Caco-2 (cell line): ENCODE results near the gene EIF5AL1. TPM values are rescaled to one million over a fixed set of nuclear protein-coding genes. Genes with fewer than 3 reads are reported as not detected.
"Not testable (repeated sequence)": the region's sequence is repeated elsewhere in the genome, so short reads cannot be mapped to it uniquely, and the experiment has no call there.

Experiments used
- BruUV-seq: library from RNA; stranded (reverse); fragments of 400-500 nt; replicated peaks from 2 replicates; lab custom pipeline; 2021; lab: Mats Ljungman, UMichigan
- CTCF ChIA-PET: fragments of 300-600 bp; sonication (Branson Sonifier 250); formaldehyde crosslinking; loops from one replicate; lab custom pipeline; 2022; ENCODE audit warnings: antibody characterized with exemption; lab: Charles Lee
- POLR2A ChIA-PET: fragments of 300-600 bp; sonication (Branson Sonifier 250); formaldehyde crosslinking; loops from one replicate; lab custom pipeline; 2022; ENCODE audit warnings: antibody characterized with exemption; lab: Charles Lee
- DNase-seq, 2 experiments: peaks; one replicate each; pipeline versions ENCODE4 v3.0.0 to v3.0.0-alpha.2; 2020 to 2022
- H3K27me3 ChIP-seq: replicated peaks from 2 replicates; pipeline ENCODE4 v1.6.0; 2011; ENCODE audit warnings: low read length; ENCODE audit not compliant: control insufficient read depth, insufficient read depth
- H3K36me3 ChIP-seq: 2 replicates; pipeline ENCODE4 v1.5.1; 2011; ENCODE audit warnings: low read length; ENCODE audit not compliant: control insufficient read depth, insufficient read depth
- H3K4me1 ChIP-seq: fragments of 250-450 bp; sonication (Bioruptor Pico); 2 replicates; pipeline ENCODE4 v1.5.1; 2020; ENCODE audit warnings: mild to moderate bottlenecking
- H3K4me3 ChIP-seq: 2 replicates; pipeline ENCODE4 v1.5.1; 2011; ENCODE audit warnings: low read depth, mild to moderate bottlenecking, control low read depth, low read length
- H3K9me3 ChIP-seq: fragments of 250-450 bp; sonication (Bioruptor Pico); 2 replicates; pipeline ENCODE4 v1.5.1; 2020; ENCODE audit warnings: mild to moderate bottlenecking, moderate library complexity
- H3K27ac Mint-ChIP-seq: one replicate; pipeline ENCODE4 v1.8.0; 2022; ENCODE audit warnings: mixed read lengths; ENCODE audit not compliant: unreplicated experiment
- H3K27me3 Mint-ChIP-seq: one replicate; pipeline ENCODE4 v1.8.0; 2022; ENCODE audit warnings: mixed read lengths; ENCODE audit not compliant: insufficient read depth, unreplicated experiment
- H3K36me3 Mint-ChIP-seq: one replicate; pipeline ENCODE4 v1.8.0; 2022; ENCODE audit warnings: mild to moderate bottlenecking, mixed read lengths; ENCODE audit not compliant: insufficient read depth, unreplicated experiment
- H3K4me1 Mint-ChIP-seq: one replicate; pipeline ENCODE4 v1.8.0; 2022; ENCODE audit warnings: low read depth, mixed read lengths; ENCODE audit not compliant: unreplicated experiment
- H3K4me3 Mint-ChIP-seq: one replicate; pipeline ENCODE4 v1.8.0; 2022; ENCODE audit warnings: mild to moderate bottlenecking, moderate library complexity, mixed read lengths; ENCODE audit not compliant: unreplicated experiment
- H3K9me3 Mint-ChIP-seq: one replicate; pipeline ENCODE4 v1.8.0; 2022; ENCODE audit warnings: mixed read lengths; ENCODE audit not compliant: unreplicated experiment
- intact Hi-C: fragments of 100-400 bp; cut with micrococcal nuclease; formaldehyde crosslinking; loops from one replicate; pipeline ENCODE4 v1.10.0; 2022; ENCODE audit not compliant: unreplicated experiment
- total RNA-seq: library from RNA; stranded (reverse); gene quantifications from 2 replicates; pipeline ENCODE4 v1.2.3, GENCODE V29; 2022
- TF ChIP-seq, protein P1 (sequence below), 2 experiments: fragments of 200-600 bp in 1 of 2; IDR thresholded peaks; 1 replicate in 1 of 2; 2 replicates in 1 of 2; pipeline versions ENCODE4 v1.5.1 to v1.8.0; 2011 to 2022; ENCODE audit warnings: antibody characterized with exemption in 1 of 2, control low read depth in 1 of 2, inconsistent platforms in 1 of 2, low read depth in 1 of 2, low read length in 1 of 2, mild to moderate bottlenecking in 1 of 2, moderate library complexity in 1 of 2; ENCODE audit not compliant: insufficient read depth in 1 of 2, severe bottlenecking in 1 of 2, unreplicated experiment in 1 of 2

EIF5AL1 gene
- total RNA-seq, 1 experiment from 2014 or later = 0.93 TPM

DNA sequence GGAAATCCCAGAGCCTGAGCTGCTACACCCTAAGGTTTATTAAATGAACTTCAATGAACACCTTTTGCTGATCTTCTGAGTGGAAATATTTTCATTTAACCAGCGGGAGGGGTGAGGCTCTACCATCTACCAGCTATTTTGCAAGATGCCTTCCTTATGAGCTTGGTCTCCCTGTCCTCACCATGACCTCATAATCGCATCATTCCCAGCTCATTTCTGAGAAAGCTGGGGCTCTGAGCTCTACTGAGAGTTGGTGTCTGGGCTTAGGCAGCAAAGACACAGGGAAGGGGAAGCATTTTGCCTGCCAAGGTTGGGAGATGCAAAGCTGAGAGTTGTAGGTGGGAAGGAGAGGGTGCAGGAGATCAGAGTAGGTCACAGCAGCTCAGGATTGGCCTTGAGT is 7.8 kb upstream of the EIF5AL1 start:
- H3K36me3 Mint-ChIP-seq, H3K9me3 ChIP-seq, BruUV-seq, H3K4me1 Mint-ChIP-seq, H3K27ac Mint-ChIP-seq, H3K4me3 Mint-ChIP-seq, H3K9me3 Mint-ChIP-seq, CTCF ChIA-PET, H3K4me3 ChIP-seq, H3K36me3 ChIP-seq, POLR2A ChIA-PET, DNase-seq, H3K4me1 ChIP-seq, H3K27me3 ChIP-seq: not testable (repeated sequence)
- intact Hi-C loops = loop anchor here (10.0 kb wide), 1 partner anchor 640 kb away; no protein-coding TSS in a partner anchor
- H3K27me3 Mint-ChIP-seq = peaks cover 29% of the 10 kb centered on the region

DNA sequence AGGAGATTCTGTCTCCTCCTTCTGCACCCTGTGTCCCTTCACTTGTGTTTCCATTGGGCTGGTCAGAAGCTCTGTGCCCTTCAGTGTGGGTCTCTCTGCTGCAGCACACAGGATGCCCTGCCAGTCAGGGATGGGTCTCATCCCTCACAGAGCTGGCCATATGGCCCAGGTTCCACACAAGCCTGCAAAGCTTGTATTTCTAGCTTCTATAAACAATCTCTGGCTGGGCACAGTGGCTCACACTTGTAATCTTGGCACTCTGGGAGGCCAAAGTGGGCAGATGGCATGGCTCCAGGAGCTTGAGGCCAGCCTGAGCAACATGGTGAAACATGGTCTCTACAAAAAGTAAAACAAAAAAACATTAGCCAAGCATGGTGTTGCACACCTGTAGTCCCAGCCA is 7.0 kb upstream of the EIF5AL1 start:
- H3K4me1 Mint-ChIP-seq, H3K4me3 ChIP-seq, BruUV-seq, H3K4me3 Mint-ChIP-seq, H3K4me1 ChIP-seq, H3K9me3 ChIP-seq, POLR2A ChIA-PET, H3K36me3 ChIP-seq, H3K9me3 Mint-ChIP-seq, DNase-seq, H3K27ac Mint-ChIP-seq, H3K36me3 Mint-ChIP-seq, H3K27me3 ChIP-seq: not testable (repeated sequence)
- intact Hi-C loops = loop anchor here (10.0 kb wide), 1 partner anchor 639 kb away; no protein-coding TSS in a partner anchor
- CTCF ChIA-PET = interaction anchor here (0.5 kb wide), 1 partner anchor 81 kb away, joined by 4 read pairs; no protein-coding TSS in a partner anchor
- peaks cover 29% of the 10 kb centered on the region for H3K27me3 Mint-ChIP-seq

DNA sequence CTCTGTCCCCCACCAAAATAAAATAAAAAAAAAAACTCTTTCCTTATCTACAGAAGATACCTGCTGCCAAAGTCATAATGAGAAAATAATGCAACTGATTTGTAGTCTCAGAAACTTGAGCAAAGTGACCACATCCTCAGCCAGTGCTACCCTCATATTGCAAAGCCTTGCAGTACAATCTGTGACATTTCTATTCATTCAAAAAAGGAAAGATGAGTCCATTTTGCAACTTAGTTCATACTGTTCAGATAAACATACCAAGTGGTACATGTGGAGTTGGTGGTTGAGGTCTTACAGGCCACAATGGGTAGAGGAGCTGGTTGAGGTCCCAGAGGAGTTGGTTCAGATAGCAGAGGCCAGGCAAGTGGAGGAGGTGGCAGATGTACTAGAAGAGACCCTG is 6.5 kb upstream of the EIF5AL1 start:
- no peaks in the 10 kb centered on the region for H3K4me1 ChIP-seq
- H3K9me3 Mint-ChIP-seq = no peaks in the 10 kb centered on the region
- ChIA-PET POLR2A (no interaction called here), CTCF (interaction anchor here (0.9 kb wide), 1 partner anchor 131 kb away, joined by 6 read pairs; no protein-coding TSS in a partner anchor)
- no peaks in the 10 kb centered on the region for H3K9me3 ChIP-seq
- TF ChIP-seq, protein P1, sequence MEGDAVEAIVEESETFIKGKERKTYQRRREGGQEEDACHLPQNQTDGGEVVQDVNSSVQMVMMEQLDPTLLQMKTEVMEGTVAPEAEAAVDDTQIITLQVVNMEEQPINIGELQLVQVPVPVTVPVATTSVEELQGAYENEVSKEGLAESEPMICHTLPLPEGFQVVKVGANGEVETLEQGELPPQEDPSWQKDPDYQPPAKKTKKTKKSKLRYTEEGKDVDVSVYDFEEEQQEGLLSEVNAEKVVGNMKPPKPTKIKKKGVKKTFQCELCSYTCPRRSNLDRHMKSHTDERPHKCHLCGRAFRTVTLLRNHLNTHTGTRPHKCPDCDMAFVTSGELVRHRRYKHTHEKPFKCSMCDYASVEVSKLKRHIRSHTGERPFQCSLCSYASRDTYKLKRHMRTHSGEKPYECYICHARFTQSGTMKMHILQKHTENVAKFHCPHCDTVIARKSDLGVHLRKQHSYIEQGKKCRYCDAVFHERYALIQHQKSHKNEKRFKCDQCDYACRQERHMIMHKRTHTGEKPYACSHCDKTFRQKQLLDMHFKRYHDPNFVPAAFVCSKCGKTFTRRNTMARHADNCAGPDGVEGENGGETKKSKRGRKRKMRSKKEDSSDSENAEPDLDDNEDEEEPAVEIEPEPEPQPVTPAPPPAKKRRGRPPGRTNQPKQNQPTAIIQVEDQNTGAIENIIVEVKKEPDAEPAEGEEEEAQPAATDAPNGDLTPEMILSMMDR (IDR thresholded peaks at IDR 0.05; ENCODE audit: insufficient read depth in 1 of 2, low read depth in 1 of 2, low read length in 1 of 2, severe bottlenecking in 1 of 2, unreplicated experiment in 1 of 2) = no peak
- no TSS peak for BruUV-seq
- H3K4me3 Mint-ChIP-seq = no peak overlapping the region
- peaks cover 29% of the 10 kb centered on the region for H3K27me3 Mint-ChIP-seq
- H3K4me1 Mint-ChIP-seq = peaks cover 7% of the 10 kb centered on the region
- no peak for DNase-seq
- H3K27me3 ChIP-seq = peaks cover 3% of the 10 kb centered on the region; the same call in 1 of the 2 replicates
- intact Hi-C loops = loop anchor here (10.0 kb wide), 1 partner anchor 639 kb away; no protein-coding TSS in a partner anchor
- H3K27ac Mint-ChIP-seq = no peak overlapping the region
- peaks cover 6% of the 10 kb centered on the region for H3K36me3 Mint-ChIP-seq
- H3K4me3 ChIP-seq = no peak overlapping the region
- H3K36me3 ChIP-seq = no peaks in the 10 kb centered on the region

DNA sequence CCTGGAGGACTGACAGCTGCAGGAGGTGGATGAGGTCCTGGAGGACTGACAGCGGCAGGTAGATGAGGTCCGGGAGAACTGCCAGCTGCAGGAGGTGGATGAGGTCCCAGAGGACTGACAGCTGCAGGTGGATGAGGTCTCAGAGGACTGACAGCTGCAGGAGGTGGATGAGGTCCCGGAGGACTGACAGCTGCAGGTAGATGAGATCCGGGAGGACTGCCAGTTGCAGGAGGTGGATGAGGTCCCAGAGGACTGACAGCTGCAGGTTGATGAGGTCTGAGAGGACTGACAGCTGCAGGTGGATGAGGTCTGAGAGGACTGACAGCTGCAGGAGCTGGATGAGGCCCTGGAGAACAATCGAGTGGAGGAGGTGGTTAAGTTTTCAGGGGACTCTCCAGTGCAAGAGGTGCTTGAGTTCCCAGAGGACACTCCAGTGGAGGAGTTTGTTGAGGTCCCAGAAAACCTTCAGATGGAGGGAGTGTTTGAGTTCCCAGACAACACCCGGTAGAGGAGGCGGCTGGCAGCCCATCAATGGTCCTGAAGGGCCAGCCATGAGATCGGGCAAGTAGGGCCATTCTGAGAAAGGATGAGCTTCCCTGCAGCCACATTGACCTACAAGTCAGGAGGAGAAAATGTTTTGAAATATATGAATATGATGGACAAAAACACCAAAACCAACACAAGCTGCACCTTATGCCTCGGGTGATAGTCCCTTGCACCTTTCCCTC is 4.7 kb upstream of the EIF5AL1 start:
- Mint-ChIP-seq H3K9me3 (no peaks in the 10 kb centered on the region), H3K27ac (no peak overlapping the region), H3K36me3 (peaks cover 6% of the 10 kb centered on the region), H3K27me3 (peaks cover 29% of the 10 kb centered on the region), H3K4me3 (no peak overlapping the region), H3K4me1 (peaks cover 6% of the 10 kb centered on the region)
- POLR2A ChIA-PET = no interaction called here
- CTCF ChIA-PET = interaction anchor here (0.7 to 1.2 kb wide), 2 partner anchors 31 to 133 kb away, joined by 3 read pairs; no protein-coding TSS in a partner anchor
- Histone ChIP-seq H3K9me3 (no peaks in the 10 kb centered on the region), H3K4me1 (no peaks in the 10 kb centered on the region), H3K4me3 (no peak overlapping the region), H3K36me3 (no peaks in the 10 kb centered on the region), H3K27me3 (peaks cover 3% of the 10 kb centered on the region; the same call in 1 of the 2 replicates)
- TF ChIP-seq, protein P1 (IDR thresholded peaks at IDR 0.05; ENCODE audit: insufficient read depth in 1 of 2, low read depth in 1 of 2, low read length in 1 of 2, severe bottlenecking in 1 of 2, unreplicated experiment in 1 of 2) = no peak
- DNase-seq = no peak
- no TSS peak for BruUV-seq
- intact Hi-C loops = loop anchor here (10.0 kb wide), 1 partner anchor 637 kb away; no protein-coding TSS in a partner anchor

DNA sequence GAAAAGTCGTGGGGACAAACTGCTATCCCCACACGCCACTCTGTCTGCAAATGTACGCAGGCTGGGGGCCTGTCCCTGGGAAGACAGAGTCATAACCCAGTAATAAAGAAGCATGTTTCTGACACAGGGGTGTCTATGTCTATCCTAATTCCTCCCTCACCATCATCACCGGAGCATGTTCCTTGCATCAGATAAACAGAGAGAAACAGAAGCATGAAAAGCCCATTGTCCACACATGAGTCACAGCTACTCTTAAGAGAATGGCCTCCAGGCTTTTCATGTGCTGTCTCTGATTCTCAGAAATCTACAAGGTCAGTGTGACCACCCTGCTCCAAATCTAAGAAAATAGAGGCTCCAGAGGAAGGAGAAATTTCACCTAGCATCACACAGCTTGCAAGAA is 4.1 kb upstream of the EIF5AL1 start:
- H3K27ac Mint-ChIP-seq, H3K4me1 ChIP-seq, DNase-seq, H3K4me3 Mint-ChIP-seq, H3K27me3 ChIP-seq, H3K36me3 ChIP-seq, POLR2A ChIA-PET, H3K9me3 ChIP-seq, BruUV-seq, H3K36me3 Mint-ChIP-seq, H3K9me3 Mint-ChIP-seq, H3K4me3 ChIP-seq, H3K4me1 Mint-ChIP-seq: not testable (repeated sequence)
- CTCF ChIA-PET = interaction anchor here (1.2 kb wide), 1 partner anchor 134 kb away, joined by 3 read pairs; no protein-coding TSS in a partner anchor
- peaks cover 23% of the 10 kb centered on the region for H3K27me3 Mint-ChIP-seq
- intact Hi-C loops = loop anchor here (10.0 kb wide), 1 partner anchor 637 kb away; no protein-coding TSS in a partner anchor
